ENCODE measurements around the gene SF1. TPM values are rescaled to one million over a fixed set of nuclear protein-coding genes. Genes with fewer than 3 reads are reported as not detected.
A peak's percentile ranks its signal among the peaks of the same experiment; 100 is the strongest.

The SF1 gene
- total and polyA plus RNA-seq, 11 donors, result 59.2 to 349 (median 152) TPM

DNA sequence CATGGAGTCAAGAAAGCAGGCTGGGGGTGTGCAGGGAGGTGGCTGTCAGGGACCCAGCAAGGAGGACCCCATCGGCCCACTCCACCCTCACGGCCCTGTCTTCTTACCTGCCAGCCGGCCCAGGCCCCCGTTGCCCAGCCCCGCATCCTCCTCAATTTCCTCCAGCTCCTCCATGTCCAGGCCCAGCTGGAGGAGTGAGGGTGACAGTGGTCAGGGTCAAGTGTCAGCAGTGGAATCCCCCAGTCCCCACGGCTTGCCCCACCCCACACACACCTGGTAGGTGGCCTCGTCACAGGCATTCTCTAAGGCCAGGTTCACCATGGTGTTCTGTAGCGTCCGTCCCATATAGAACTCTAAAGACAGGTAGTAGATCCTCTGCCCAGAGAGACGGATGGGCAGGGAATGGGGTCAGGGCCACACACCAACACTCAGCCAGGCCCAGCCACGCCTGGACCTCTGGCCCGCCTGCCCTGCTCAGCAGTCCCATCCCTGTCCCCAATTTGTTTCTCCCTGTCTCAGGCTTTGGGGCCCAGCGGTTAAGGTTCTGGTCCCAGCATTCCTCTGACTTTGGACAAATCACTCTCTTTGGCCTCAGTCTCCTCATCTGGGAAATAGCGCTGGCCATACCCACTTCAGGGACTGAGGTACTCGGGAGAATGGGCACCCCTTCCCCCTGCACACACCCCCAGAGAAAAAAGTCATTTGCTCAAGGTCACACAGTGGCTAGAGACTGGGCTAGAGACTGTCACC is 19.8 kb downstream of the SF1 start:
- no peak for ATAC-seq
- H3K27ac ChIP-seq, result peak overlapping the region in 9 of 12 donors; percentile 71 to 89 (median 79)
- no peaks in the 10 kb centered on the region for H3K27me3 ChIP-seq
- H3K4me3 ChIP-seq, result peak overlapping the region in 9 of 12 donors; percentile 36 to 61 (median 49)
- TF ChIP-seq POLR2A (IDR thresholded peaks at IDR 0.05) (no peak), CTCF (IDR thresholded peaks at IDR 0.05) (no peak)
- intact Hi-C loops (cut with DNase I), result no loop called here
- no peaks in the 10 kb centered on the region for H3K9me3 ChIP-seq
- peaks cover 8 to 51% (median 39%) of the 10 kb centered on the region in 12 donors for H3K4me1 ChIP-seq
- peak in 1 of 5 donors; percentile 13 for DNase-seq
- WGBS, 4 donors, result 87 to 91% (median 90%) methylated on average over 11 to 15 of the region's 15 CpGs
- H3K36me3 ChIP-seq, result peaks cover 0 to 20% (median 14%) of the 10 kb centered on the region in 9 donors

DNA sequence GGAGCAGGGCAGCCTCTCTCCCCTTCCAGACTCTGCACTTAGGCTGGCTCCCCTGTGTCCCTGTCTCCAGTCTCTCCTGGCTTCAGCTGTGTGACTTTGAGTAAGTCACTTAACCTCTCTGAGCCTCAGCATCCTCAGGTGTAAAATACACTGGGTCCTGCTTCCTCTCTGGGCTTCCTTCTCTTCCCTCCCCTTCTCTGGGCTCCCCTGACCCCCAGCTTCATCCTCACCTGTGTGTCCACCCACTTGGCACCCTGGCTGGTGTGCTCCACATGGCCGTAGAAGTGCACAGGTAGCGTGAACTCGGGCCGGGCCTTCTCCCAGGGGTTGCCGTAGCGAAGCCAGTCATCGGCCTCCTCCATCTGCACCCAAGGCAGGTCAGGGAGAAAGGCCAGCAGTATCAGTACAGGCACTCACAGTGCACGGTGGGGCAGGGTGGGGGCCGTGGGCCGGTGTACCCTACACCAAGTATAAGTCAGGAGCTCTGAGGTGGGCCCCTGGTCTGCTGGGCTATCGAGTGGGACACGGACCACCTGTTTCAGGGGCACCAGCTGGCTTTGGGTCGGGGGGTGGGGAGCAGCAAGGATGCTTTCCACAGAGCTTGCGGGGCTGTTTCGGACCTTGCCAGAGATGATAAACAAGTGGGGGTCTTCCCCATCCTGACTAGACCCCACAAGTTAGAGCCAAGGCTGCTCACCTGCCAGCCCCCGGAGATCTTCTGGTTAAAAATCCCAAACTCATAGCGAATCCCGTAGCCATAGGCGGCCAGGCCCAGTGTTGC is 20.6 kb downstream of the SF1 start:
- peaks cover 2 to 44% (median 31%) of the 10 kb centered on the region in 12 donors for H3K4me1 ChIP-seq
- intact Hi-C loops (cut with DNase I), result no loop called here
- peak in 1 of 5 donors; percentile 24 for DNase-seq
- H3K36me3 ChIP-seq, result peaks cover 0 to 16% (median 8%) of the 10 kb centered on the region in 9 donors
- peak overlapping the region in 1 of 12 donors; percentile 81 for H3K27ac ChIP-seq
- H3K4me3 ChIP-seq, result no peak overlapping the region
- 87 to 92% (median 89%) methylated on average over 11 to 19 of the region's 19 CpGs for WGBS, 4 donors
- no peaks in the 10 kb centered on the region for H3K9me3 ChIP-seq
- no peak for ATAC-seq
- no peaks in the 10 kb centered on the region for H3K27me3 ChIP-seq
- no peak for TF ChIP-seq POLR2A (IDR thresholded peaks at IDR 0.05)
- no peak for TF ChIP-seq CTCF (IDR thresholded peaks at IDR 0.05)

DNA sequence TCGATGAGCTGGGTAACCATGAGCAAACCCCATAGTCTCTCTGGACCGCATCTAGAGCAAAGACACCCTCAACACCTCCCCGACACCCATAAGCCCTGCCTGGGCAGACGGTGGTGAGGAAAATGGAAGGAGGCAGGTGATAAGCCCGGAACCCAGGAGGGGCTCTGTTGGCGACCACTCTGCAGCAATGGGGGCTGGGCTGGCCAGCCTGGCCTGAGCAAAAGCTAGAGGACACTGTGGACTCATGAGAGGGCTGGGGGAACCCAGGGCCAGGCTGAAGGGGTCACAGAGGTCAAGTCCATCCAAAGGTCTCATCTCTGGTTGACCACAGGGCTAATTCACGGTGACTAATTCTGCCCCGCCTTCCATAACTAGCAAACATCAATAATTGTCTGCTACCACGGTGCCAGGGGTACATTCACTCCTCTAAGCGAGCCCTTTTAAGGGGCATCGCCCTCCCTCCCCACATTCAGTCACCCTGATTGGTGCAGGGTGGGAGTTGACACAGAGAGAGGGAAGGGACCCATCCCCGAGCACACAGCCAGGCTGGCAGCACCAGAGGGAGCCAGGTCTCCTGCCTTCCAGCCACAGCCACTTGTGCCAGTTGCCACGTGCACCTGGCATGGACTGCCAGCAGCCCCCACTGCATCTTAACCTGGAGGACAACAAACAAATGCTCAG is 22.5 kb downstream of the SF1 start:
- H3K4me1 ChIP-seq, result peaks cover 0 to 25% (median 20%) of the 10 kb centered on the region in 12 donors
- DNase-seq (peak in 1 of 5 donors; percentile 24), ATAC-seq (no peak)
- intact Hi-C loops (cut with DNase I), result no loop called here
- H3K27ac ChIP-seq, result no peak overlapping the region
- 80 to 87% (median 82%) methylated on average over 11 to 13 of the region's 13 CpGs for WGBS, 4 donors
- H3K9me3 ChIP-seq, result no peaks in the 10 kb centered on the region
- no peak overlapping the region for H3K4me3 ChIP-seq
- no peaks in the 10 kb centered on the region for H3K27me3 ChIP-seq
- H3K36me3 ChIP-seq, result peaks cover 0 to 34% (median 14%) of the 10 kb centered on the region in 9 donors
- TF ChIP-seq CTCF (IDR thresholded peaks at IDR 0.05) (no peak), POLR2A (IDR thresholded peaks at IDR 0.05) (no peak)
